ENCODE results near the gene NANOGP8. TPM values are rescaled to one million over a fixed set of nuclear protein-coding genes. Genes with fewer than 3 reads are reported as not detected.

The NANOGP8 gene
- total RNA-seq, 1 donor from 2014 or later, result not detected

GRCh38 chr15:35062738-35063099 lies 22.4 kb downstream of the NANOGP8 start:
- peaks cover 2% of the 10 kb centered on the region for H3K36me3 Mint-ChIP-seq (ENCODE audit: low read depth)
- TF ChIP-seq, protein P1, sequence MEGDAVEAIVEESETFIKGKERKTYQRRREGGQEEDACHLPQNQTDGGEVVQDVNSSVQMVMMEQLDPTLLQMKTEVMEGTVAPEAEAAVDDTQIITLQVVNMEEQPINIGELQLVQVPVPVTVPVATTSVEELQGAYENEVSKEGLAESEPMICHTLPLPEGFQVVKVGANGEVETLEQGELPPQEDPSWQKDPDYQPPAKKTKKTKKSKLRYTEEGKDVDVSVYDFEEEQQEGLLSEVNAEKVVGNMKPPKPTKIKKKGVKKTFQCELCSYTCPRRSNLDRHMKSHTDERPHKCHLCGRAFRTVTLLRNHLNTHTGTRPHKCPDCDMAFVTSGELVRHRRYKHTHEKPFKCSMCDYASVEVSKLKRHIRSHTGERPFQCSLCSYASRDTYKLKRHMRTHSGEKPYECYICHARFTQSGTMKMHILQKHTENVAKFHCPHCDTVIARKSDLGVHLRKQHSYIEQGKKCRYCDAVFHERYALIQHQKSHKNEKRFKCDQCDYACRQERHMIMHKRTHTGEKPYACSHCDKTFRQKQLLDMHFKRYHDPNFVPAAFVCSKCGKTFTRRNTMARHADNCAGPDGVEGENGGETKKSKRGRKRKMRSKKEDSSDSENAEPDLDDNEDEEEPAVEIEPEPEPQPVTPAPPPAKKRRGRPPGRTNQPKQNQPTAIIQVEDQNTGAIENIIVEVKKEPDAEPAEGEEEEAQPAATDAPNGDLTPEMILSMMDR (conservative IDR thresholded peaks at IDR 0.05), result no peak
- no peak overlapping the region for H3K4me3 Mint-ChIP-seq
- H3K9me3 Mint-ChIP-seq, result no peaks in the 10 kb centered on the region
- H3K27me3 Mint-ChIP-seq (ENCODE audit: low read depth), result no peaks in the 10 kb centered on the region
- H3K27ac Mint-ChIP-seq (ENCODE audit: unreplicated experiment), result no peak overlapping the region
- H3K4me1 Mint-ChIP-seq, result peaks cover 7% of the 10 kb centered on the region
- no peak for DNase-seq (ENCODE audit: low read depth, low spot score)

DNA sequence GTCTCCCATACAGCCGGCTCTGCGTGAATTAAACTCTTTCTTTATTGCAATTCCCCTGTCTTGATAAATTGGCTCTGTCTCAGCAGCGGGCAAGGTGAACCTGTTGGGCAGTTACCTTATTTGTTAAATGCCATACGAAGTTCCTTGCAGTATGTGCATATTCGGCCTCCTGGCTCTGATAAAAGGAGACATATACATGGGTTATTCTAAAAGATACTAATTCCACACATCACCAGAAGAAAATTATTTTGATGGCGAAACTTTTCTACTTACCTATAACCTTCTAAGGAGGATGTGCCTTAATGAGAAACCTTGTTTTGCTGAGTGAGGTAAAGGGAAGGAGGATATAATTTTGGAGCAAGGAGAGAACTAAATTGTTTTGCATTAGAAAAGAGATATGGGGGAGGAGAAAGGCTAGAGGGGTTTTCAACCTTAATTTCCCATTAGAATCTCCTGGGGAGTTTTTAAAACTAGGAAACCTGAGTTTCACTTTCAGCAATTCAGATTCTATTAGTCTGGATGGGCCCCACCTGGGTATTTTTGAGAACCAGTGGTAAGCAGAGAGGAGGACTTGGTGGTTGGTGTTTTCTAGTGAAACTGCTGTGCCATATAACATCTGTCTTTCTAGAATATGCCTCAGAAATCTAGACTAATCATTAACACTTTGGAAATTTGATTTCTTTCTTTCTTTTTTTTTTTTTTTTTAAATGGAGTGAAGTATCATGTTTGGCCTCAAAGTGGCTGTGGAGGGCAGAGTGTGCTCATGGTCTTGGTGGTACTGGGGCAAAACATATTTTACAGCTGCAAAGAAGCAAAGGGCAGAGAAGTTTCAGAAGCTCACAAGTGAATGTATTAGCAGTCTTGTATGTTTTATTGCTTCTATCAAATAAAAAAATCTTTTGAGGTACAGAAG lies 23.0 kb downstream of the NANOGP8 start:
- H3K27ac Mint-ChIP-seq (ENCODE audit: unreplicated experiment), result no peak overlapping the region
- H3K4me1 Mint-ChIP-seq, result peaks cover under 1% of the 10 kb centered on the region

DNA sequence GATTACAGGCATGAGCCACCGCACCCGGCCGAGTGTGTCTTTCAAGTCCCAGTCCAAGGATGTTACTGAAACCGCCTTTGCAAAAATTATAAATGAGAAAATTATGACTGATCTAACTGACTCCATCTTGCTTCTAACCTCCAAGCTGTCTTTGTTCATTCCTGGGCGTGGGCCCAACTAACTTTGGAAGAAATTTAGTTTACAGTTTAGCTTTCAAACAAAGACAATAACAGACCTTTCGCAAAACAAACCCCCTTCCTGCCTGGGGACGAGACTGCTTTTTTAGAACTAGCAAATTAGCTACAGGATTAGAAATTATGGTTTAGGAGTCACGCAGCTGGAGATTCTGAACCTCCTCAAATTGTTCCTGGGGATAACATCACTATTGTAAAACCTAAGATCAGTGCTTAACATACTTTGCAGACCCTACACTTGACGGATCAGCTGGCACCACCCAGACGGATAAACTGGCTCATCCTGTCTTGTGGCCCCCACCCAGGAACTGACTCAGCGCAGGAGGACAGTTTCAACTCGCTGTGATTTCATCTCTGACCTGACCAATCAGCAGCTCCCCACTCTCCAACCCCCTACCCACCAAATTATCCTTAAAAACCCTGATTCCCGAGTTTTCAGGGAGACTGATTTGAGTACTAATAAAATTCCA lies 23.8 kb downstream of the NANOGP8 start:
- no peak for DNase-seq (ENCODE audit: low read depth, low spot score)
- no peaks in the 10 kb centered on the region for H3K27me3 Mint-ChIP-seq (ENCODE audit: low read depth)
- no peaks in the 10 kb centered on the region for H3K9me3 Mint-ChIP-seq
- H3K27ac Mint-ChIP-seq (ENCODE audit: unreplicated experiment), result no peak overlapping the region
- no peaks in the 10 kb centered on the region for H3K4me1 Mint-ChIP-seq
- H3K36me3 Mint-ChIP-seq (ENCODE audit: low read depth), result peaks cover 2% of the 10 kb centered on the region
- no peak overlapping the region for H3K4me3 Mint-ChIP-seq
- TF ChIP-seq, protein P1 (conservative IDR thresholded peaks at IDR 0.05), result no peak

More for the DNA sequence above, 23.0 kb downstream of the NANOGP8 start:
- no peaks in the 10 kb centered on the region for H3K27me3 Mint-ChIP-seq (ENCODE audit: low read depth)
- no peak for DNase-seq (ENCODE audit: low read depth, low spot score)
- H3K36me3 Mint-ChIP-seq (ENCODE audit: low read depth), result peaks cover 2% of the 10 kb centered on the region
- TF ChIP-seq, protein P1 (conservative IDR thresholded peaks at IDR 0.05), result no peak
- no peaks in the 10 kb centered on the region for H3K9me3 Mint-ChIP-seq
- H3K4me3 Mint-ChIP-seq, result no peak overlapping the region

- H3K4me3 Mint-ChIP-seq, result no peak overlapping the region
- no peak for DNase-seq (ENCODE audit: low read depth, low spot score)
- H3K9me3 Mint-ChIP-seq, result no peaks in the 10 kb centered on the region
- H3K27me3 Mint-ChIP-seq (ENCODE audit: low read depth), result no peaks in the 10 kb centered on the region
- peaks cover 2% of the 10 kb centered on the region for H3K36me3 Mint-ChIP-seq (ENCODE audit: low read depth)
- no peaks in the 10 kb centered on the region for H3K4me1 Mint-ChIP-seq
- TF ChIP-seq, protein P1 (conservative IDR thresholded peaks at IDR 0.05), result no peak
- H3K27ac Mint-ChIP-seq (ENCODE audit: unreplicated experiment), result no peak overlapping the region
Measured at GRCh38 chr15:35060591-35060990, 24.5 kb downstream of the NANOGP8 start.

DNA sequence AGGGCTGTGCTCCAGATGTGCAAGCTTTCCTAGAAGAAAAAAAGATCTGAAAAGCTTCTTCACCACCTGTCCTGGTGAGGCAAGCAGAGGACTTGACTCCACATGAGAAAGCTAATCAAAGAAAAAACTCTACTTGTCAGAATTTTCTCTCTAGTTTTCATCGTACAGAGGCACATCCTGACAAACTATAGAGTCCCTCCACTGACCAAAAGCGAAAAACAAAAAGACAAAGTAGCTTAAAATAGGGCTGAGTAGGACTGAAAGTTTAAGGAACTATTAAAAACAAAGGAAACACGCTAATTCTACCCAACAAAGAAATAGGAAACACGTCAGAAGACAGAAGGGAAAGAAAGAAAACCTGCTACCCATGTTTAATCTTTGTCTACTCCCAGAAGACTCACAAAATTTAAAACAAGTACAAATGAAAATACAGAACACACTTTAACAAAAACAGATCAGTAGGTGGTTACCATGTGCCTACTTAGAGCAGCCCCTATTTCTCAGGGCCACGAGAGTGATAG lies 26.5 kb downstream of the NANOGP8 start:
- Mint-ChIP-seq H3K4me1 (no peaks in the 10 kb centered on the region), H3K27ac (ENCODE audit: unreplicated experiment) (no peak overlapping the region), H3K4me3 (no peak overlapping the region), H3K36me3 (ENCODE audit: low read depth) (peaks cover 2% of the 10 kb centered on the region), H3K27me3 (ENCODE audit: low read depth) (no peaks in the 10 kb centered on the region), H3K9me3 (no peaks in the 10 kb centered on the region)
- TF ChIP-seq, protein P1 (conservative IDR thresholded peaks at IDR 0.05), result no peak
- DNase-seq (ENCODE audit: low read depth, low spot score), result no peak
